ENCODE data around the gene RERE. TPM values are rescaled to one million over a fixed set of nuclear protein-coding genes. Genes with fewer than 3 reads are reported as not detected.

The RERE gene
- total RNA-seq, 1 donor: 27.0 TPM

DNA sequence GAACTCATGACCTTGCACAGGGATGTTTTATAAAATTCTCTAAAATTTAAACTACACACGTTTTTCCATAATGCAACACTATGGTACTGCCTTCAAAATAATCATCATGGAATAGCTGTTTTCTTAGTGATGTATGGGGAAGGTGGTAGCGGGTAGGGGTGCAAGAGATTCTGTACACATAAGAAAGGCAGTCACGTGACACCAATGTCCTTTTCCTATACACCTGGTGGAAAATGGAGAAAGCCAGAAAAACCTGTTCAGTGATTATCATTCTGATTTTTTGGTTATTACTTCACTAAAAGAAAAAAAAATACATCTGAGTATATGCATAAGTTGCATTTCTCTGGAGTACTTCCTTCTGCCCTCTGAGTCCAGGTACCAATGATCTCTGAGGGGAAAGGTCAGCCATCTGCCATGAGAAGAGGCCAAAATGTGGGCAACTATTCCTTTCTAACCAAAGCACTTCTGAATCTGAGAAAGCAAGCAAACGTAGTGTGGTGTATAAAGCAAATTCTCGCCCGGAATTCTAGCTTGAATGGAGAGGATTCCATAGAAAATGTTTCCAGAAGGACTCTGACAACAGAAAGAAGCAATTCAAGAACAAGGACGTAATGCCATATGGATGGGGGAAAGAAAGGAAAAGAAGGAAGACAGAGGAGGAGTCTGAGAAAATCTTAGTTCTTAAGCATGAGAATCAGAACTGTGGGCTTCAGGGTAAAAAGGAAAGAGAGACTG is 137.3 kb downstream of the RERE start:
- no peak overlapping the region for H3K4me3 ChIP-seq (ENCODE audit: low read depth, low read length)
- TF ChIP-seq, protein P1, sequence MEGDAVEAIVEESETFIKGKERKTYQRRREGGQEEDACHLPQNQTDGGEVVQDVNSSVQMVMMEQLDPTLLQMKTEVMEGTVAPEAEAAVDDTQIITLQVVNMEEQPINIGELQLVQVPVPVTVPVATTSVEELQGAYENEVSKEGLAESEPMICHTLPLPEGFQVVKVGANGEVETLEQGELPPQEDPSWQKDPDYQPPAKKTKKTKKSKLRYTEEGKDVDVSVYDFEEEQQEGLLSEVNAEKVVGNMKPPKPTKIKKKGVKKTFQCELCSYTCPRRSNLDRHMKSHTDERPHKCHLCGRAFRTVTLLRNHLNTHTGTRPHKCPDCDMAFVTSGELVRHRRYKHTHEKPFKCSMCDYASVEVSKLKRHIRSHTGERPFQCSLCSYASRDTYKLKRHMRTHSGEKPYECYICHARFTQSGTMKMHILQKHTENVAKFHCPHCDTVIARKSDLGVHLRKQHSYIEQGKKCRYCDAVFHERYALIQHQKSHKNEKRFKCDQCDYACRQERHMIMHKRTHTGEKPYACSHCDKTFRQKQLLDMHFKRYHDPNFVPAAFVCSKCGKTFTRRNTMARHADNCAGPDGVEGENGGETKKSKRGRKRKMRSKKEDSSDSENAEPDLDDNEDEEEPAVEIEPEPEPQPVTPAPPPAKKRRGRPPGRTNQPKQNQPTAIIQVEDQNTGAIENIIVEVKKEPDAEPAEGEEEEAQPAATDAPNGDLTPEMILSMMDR (IDR thresholded peaks at IDR 0.05; ENCODE audit: insufficient read depth, low read length): no peak
- no peak for DNase-seq (ENCODE audit: low read depth)

DNA sequence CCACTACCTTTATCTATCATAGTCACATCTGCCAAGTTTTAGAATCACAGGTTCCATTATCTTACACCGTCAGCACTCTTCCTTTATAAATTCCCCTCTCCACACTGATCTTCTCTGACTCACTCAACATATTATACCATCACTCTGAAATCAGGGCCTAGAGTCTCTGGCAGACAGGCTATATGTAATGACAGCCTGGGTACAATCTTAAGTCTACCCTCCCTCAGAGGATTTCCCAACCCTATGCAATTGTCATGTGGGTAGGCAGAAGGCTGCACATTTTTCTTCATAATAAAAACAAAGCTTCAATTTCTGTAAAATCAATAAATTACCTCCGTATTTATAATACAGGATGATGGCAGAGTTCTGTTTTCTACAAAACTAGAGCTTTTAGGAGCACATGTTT is 138.0 kb downstream of the RERE start:
- TF ChIP-seq, protein P1 (IDR thresholded peaks at IDR 0.05; ENCODE audit: insufficient read depth, low read length): no peak
- peak; percentile 48 for DNase-seq (ENCODE audit: low read depth)
- no peak overlapping the region for H3K4me3 ChIP-seq (ENCODE audit: low read depth, low read length)

DNA sequence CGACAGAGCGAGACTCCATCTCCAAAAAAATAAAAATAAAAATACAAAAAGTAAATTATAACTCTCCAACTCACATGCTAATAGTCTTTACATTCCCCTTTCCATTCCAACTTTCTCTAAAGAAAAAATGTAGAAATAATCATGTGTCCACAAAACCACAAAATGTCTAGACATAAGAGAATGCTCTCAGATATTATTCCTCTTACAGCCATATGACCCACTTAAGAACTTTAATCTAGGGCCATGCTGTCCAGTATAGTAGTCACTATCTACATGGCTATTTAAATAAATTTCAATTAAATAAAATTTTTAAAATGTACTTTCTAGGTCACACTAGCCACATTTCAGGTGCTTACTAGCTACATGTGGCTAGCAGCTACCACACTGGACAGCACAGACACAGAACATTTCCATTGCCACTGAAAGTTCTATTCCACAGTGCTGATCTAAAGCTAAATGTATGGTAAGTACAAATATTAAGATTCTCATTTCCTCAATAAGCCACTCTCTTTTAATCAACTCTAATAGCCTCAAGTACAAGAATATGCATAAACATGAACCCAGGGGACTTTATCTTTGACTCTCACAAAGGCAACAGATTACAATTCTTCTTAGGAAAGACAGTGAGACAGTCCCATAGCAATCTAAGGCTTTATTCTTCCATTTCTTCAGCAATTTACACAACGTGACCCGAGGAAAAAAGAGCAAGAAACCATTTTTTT is 138.6 kb downstream of the RERE start:
- H3K4me3 ChIP-seq (ENCODE audit: low read depth, low read length): no peak overlapping the region
- TF ChIP-seq, protein P1 (IDR thresholded peaks at IDR 0.05; ENCODE audit: insufficient read depth, low read length): no peak
- DNase-seq (ENCODE audit: low read depth): no peak

DNA sequence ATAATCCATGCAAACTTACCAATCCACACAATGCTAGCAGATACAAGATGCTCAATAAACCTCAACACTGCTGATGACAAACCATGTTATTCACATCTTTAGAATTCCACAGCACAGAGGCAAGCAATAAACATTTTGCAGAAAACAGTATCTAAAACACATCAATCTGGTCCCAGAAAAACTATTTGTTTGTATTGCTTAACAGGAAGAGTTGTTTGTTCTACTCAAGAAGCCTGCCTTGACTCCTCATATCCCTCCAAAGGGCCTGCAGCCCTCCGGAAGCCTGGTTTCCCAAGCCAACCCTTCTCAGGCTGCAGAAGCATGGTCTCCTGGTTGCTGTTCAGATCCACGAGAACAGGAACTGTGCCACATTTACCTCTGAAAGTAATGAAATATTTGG is 139.7 kb downstream of the RERE start:
- no peak overlapping the region for H3K4me3 ChIP-seq (ENCODE audit: low read depth, low read length)
- no peak for DNase-seq (ENCODE audit: low read depth)
- TF ChIP-seq, protein P1 (IDR thresholded peaks at IDR 0.05; ENCODE audit: insufficient read depth, low read length): no peak

DNA sequence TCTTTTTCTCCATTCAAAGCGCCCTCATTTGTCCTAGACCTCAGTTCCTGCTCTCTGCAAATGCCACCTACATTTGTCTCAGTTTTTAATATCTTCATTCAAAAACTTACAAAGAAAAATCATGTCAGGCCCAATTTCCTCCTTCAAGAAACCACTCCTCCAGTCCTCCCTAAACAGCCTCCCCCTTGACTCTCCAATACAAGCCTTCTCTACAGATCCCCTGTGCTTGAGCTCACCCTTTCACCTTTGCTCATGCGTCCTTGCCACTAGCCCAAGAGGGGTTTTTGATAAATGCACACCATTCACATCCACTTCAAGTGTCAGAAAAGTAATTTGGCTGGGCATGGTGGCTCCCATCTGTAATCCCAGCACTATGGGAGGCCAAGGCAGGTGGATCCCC is 140.6 kb downstream of the RERE start:
- DNase-seq (ENCODE audit: low read depth): no peak
- TF ChIP-seq, protein P1 (IDR thresholded peaks at IDR 0.05; ENCODE audit: insufficient read depth, low read length): no peak

DNA sequence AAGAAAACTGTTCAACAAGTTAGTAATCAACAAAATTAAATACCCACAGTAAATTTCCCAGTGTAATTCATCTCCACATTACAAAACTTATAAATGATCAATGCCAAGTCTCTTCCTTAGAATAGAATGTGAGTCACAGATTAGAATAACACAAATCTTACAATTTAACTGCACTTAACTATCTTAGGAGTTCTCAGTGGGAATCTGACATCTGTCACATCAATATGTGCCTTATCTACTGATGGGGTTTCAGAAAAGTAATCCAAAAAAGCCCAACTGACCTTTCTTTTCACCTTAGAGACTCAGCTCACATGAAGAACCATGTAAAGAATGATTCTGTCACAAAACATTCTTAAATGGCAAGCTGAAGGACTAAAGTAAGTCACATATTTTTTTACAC is 141.4 kb downstream of the RERE start:
- no peak for DNase-seq (ENCODE audit: low read depth)
- H3K4me3 ChIP-seq (ENCODE audit: low read depth, low read length): no peak overlapping the region
- TF ChIP-seq, protein P1 (IDR thresholded peaks at IDR 0.05; ENCODE audit: insufficient read depth, low read length): no peak

More for the DNA sequence above, 140.6 kb downstream of the RERE start:
- no peak overlapping the region for H3K4me3 ChIP-seq (ENCODE audit: low read depth, low read length)

All from fibroblast of the aortic adventitia (primary cell).